Upper lobe of left lung (tissue), 4 donors: ENCODE measurements around the gene JTB.
"Not testable (repeated sequence)": the region's sequence is repeated elsewhere in the genome, so short reads cannot be mapped to it uniquely, and the experiment has no call there.

Source experiments
- CTCF ChIP-seq, 6 experiments: fragments of 450-650 bp in 4 of 6; fragments of 200-600 bp in 2 of 6; sonication (generic) in 2 of 6; IDR thresholded peaks; one replicate each; pipeline ENCODE4 v1.5.1; 2016 to 2019; ENCODE audit warnings: antibody characterized with exemption in 6 of 6
- EP300 ChIP-seq, 4 donors: sonication (generic); formaldehyde crosslinking; IDR thresholded peaks; one replicate each; pipeline ENCODE4 v1.5.1; 2017; ENCODE audit warnings: antibody characterized with exemption in 4 of 4, control low read depth in 2 of 4
- POLR2A ChIP-seq, 4 donors: fragments of 450-650 bp; IDR thresholded peaks; one replicate each; pipeline ENCODE4 v1.5.1; 2016 to 2017; ENCODE audit warnings: antibody characterized with exemption in 4 of 4, mild to moderate bottlenecking in 2 of 4

GRCh38 chr1:154012543-154012942 lies 35.1 kb upstream of the JTB start:
- TF ChIP-seq CTCF, POLR2A, EP300 (IDR thresholded peaks at IDR 0.05): not testable (repeated sequence)
